DND-41 (cell line): Measurements from ENCODE around the gene NPS.

Experiments
- EZH2 ChIP-seq: IDR thresholded peaks from 3 replicates; pipeline ENCODE4 v1.6.1; 2012; ENCODE audit warnings: borderline replicate concordance, low read depth, mild to moderate bottlenecking, moderate library complexity, low read length, inconsistent platforms; ENCODE audit not compliant: severe bottlenecking
- TF ChIP-seq, protein P1 (sequence below): IDR thresholded peaks from 2 replicates; pipeline ENCODE4 v1.5.1; 2012; ENCODE audit warnings: borderline replicate concordance, low read length, moderate library complexity, mild to moderate bottlenecking; ENCODE audit not compliant: poor library complexity, severe bottlenecking; ENCODE audit errors: extremely low read depth

DNA sequence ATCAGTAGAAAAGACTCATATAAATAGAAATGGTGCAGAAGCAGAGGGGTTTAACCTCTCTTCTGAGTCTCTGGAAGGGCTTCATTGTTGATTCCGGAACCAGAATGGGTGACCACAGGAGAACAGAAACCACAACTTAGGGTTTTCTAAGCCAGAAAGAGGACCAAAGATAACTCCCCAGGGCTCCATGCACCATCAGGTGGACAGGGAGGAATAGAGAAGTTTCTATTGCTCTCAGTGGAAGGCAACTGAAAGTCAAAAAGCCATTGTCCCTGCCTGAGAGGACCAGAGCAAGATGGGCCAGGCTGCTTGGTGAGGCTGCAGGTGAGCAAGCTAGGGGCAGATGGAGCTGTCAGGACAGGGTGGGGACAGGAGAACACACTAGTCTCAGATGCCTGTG, 14.6 kb upstream of the NPS start:
- TF ChIP-seq, protein P1, sequence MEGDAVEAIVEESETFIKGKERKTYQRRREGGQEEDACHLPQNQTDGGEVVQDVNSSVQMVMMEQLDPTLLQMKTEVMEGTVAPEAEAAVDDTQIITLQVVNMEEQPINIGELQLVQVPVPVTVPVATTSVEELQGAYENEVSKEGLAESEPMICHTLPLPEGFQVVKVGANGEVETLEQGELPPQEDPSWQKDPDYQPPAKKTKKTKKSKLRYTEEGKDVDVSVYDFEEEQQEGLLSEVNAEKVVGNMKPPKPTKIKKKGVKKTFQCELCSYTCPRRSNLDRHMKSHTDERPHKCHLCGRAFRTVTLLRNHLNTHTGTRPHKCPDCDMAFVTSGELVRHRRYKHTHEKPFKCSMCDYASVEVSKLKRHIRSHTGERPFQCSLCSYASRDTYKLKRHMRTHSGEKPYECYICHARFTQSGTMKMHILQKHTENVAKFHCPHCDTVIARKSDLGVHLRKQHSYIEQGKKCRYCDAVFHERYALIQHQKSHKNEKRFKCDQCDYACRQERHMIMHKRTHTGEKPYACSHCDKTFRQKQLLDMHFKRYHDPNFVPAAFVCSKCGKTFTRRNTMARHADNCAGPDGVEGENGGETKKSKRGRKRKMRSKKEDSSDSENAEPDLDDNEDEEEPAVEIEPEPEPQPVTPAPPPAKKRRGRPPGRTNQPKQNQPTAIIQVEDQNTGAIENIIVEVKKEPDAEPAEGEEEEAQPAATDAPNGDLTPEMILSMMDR = no peak
- TF ChIP-seq EZH2 = no peak
